ENCODE measurements around the gene AKIRIN2. TPM values are rescaled to one million over a fixed set of nuclear protein-coding genes. Genes with fewer than 3 reads are reported as not detected.
A peak's percentile ranks its signal among the peaks of the same experiment; 100 is the strongest.

The AKIRIN2 gene
- total RNA-seq = 100 to 1,000 TPM in 1 of 5 experiments, 10 to 100 TPM in 4; 36.0 to 197 (median 57.4) TPM
- 10 to 100 TPM; 28.8 to 38.5 TPM for polyA plus RNA-seq
- total RNA-seq = 42.5 reads per million, percentile 68 among the genes with 10 or more reads in this experiment

DNA sequence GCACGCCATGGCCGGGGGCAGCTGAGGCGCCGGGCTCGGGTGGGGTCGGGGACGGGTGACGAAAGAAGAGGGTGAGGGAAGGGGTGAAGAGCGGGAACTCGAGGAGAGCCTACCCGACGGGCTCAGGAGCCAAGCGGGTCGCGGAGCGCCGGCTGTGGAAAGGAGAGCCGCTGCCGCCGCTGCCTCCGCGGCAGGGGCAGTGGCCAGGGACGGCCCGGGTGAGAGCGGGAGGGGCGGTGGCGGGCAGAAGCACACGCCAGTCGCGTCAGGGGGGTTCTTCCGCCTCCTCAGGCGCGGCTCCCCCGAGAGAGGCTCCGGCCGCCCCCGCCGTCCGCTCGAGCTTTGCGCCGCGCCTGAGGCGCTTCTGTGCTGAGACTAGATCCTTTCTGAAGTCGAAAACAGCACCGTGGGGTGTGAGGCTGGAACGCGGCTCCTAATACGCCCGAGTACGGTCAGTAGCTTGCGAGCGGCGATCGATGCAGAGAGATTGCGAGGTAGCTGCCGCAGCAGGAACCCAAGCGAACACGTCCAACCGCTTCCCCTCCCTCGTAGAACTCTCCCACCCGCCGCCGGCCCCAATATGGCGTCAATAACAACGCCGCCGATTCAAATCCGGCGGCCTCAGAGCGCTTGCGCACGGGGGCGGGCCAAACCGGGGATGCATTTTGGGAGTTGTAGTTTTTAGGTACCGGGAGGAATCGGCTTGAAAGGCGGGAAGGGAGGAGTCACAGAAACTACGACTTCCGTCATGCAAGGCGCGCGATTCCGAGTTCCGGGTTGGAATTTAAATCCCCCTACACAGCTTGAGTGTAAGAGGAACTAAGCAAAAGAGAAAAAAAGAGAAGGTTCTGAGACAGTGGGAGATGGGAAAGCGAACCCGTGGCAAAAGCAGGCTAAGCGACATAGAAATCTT lies at the start of gene AKIRIN2:
Gene AKIRIN2 (minus strand): TSS at position 558 of the 913 bp plus-strand sequence. CDS start 549 bp downstream, at position 9.
- Histone ChIP-seq H3K4me1 (ENCODE audit: control insufficient read depth in 2 of 2, insufficient read depth in 2 of 2, low read length in 2 of 2) (peaks cover 6 to 13% of the 10 kb centered on the region in 2 donors), H3K27me3 (ENCODE audit: control insufficient read depth in 2 of 2, insufficient read depth in 2 of 2, low read length in 2 of 2) (no peaks in the 10 kb centered on the region), H3K27ac (ENCODE audit: low read depth, low read length) (peak within 1 kb of the TSS; percentile 93), H3K9me3 (ENCODE audit: control insufficient read depth in 2 of 3, low read length in 3 of 3) (no peaks in the 10 kb centered on the region), H3K4me3 (ENCODE audit: low read length) (peak within 1 kb of the TSS; percentile 80), H3K36me3 (ENCODE audit: control insufficient read depth in 2 of 3, insufficient read depth in 3 of 3, low read length in 3 of 3) (peaks cover 0 to 9% (median 3%) of the 10 kb centered on the region in 3 experiments)
- POLR2A ChIA-PET = interaction anchor here (0.6 to 2.8 kb wide), 18 partner anchors 9 to 1379 kb away, joined by 3 to 44 read pairs (median 3); partner anchors contain the start of genes ORC3, PNRC1, RARS2 and RNGTT
- peak; percentile 96 to 99 (median 98) for DNase-seq
- intact Hi-C loops (cut with micrococcal nuclease) = loop anchor here (1.0 to 10.0 kb wide), 22 partner anchors 30 to 1936 kb away; partner anchors contain the start of genes CFAP206 (in 2 of the 2), ORC3 (in 2 of the 2), RNGTT (in 2 of the 2) and SLC35A1 (in 2 of the 2)
- H3K36me3 Mint-ChIP-seq = peaks cover 0 to 16% (median 0%) of the 10 kb centered on the region in 5 donors
- H3K9me3 Mint-ChIP-seq = no peaks in the 10 kb centered on the region
- peak within 1 kb of the TSS; percentile 89 to 97 (median 94) for H3K27ac Mint-ChIP-seq
- ATAC-seq = peak; percentile 90
- peaks cover 22 to 43% (median 40%) of the 10 kb centered on the region in 7 donors for H3K4me1 Mint-ChIP-seq
- no peaks in the 10 kb centered on the region for H3K27me3 Mint-ChIP-seq
- CTCF ChIA-PET = interaction anchor here (0.7 kb wide), 1 partner anchor 112 kb away, joined by 3 read pairs; the partner anchor contains the start of gene RARS2
- H3K4me3 Mint-ChIP-seq = peak within 1 kb of the TSS; percentile 92 to 98 (median 96)

DNA sequence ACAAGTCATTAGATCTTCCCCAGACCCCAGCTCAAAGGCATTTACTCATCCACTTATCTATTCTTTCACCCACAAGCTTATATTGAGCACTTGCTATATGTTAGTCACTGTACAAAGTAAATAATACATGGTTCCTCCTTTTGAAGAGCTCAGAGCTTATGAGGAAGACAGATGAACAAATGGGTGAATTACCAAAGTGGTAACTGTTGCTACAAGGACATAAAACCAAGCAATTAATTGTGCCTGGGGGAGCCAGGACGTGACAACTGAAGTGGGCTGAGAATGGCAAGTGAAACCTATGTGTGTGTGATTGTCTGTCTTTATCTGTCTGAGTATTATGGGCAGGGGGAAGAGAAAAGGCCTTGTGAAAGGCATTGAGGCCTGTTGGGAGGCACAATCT lies 45.6 kb upstream of the AKIRIN2 start:
- Mint-ChIP-seq H3K4me1 (peaks cover 3 to 10% (median 4%) of the 10 kb centered on the region in 7 donors), H3K4me3 (no peak overlapping the region), H3K36me3 (peaks cover 0 to 3% (median 0%) of the 10 kb centered on the region in 5 donors), H3K27ac (no peak overlapping the region), H3K9me3 (peaks cover 0 to 3% (median 0%) of the 10 kb centered on the region in 11 donors), H3K27me3 (peaks cover 0 to 8% (median 0%) of the 10 kb centered on the region in 5 donors)
- DNase-seq = no peak
- Histone ChIP-seq H3K27me3 (ENCODE audit: control insufficient read depth in 2 of 2, insufficient read depth in 2 of 2, low read length in 2 of 2) (no peaks in the 10 kb centered on the region), H3K4me3 (ENCODE audit: low read length) (no peak overlapping the region), H3K27ac (ENCODE audit: low read depth, low read length) (no peak overlapping the region), H3K4me1 (ENCODE audit: control insufficient read depth in 2 of 2, insufficient read depth in 2 of 2, low read length in 2 of 2) (peaks cover 0 to 5% of the 10 kb centered on the region in 2 donors), H3K9me3 (ENCODE audit: control insufficient read depth in 2 of 3, low read length in 3 of 3) (no peaks in the 10 kb centered on the region), H3K36me3 (ENCODE audit: control insufficient read depth in 2 of 3, insufficient read depth in 3 of 3, low read length in 3 of 3) (no peaks in the 10 kb centered on the region)
- peak; percentile 65 for ATAC-seq
- ChIA-PET CTCF (interaction anchor here (0.6 kb wide), 1 partner anchor 1254 kb away, joined by 5 read pairs; no protein-coding TSS in a partner anchor), POLR2A (no interaction called here)
- intact Hi-C loops (cut with micrococcal nuclease) = no loop called here

- peaks cover 0 to 14% of the 10 kb centered on the region in 2 donors for H3K4me1 ChIP-seq (ENCODE audit: control insufficient read depth in 2 of 2, insufficient read depth in 2 of 2, low read length in 2 of 2)
- DNase-seq (no peak), ATAC-seq (no peak)
- ChIA-PET CTCF (no interaction called here), POLR2A (no interaction called here)
- Mint-ChIP-seq H3K27ac (no peak overlapping the region), H3K9me3 (peaks cover 0 to 12% (median 0%) of the 10 kb centered on the region in 11 donors), H3K27me3 (peaks cover 0 to 8% (median 0%) of the 10 kb centered on the region in 5 donors), H3K4me1 (peaks cover 12 to 23% (median 17%) of the 10 kb centered on the region in 7 donors), H3K4me3 (no peak overlapping the region), H3K36me3 (peaks cover 0 to 14% (median 3%) of the 10 kb centered on the region in 5 donors)
- no peak overlapping the region for H3K4me3 ChIP-seq (ENCODE audit: low read length)
- no peaks in the 10 kb centered on the region for H3K36me3 ChIP-seq (ENCODE audit: control insufficient read depth in 2 of 3, insufficient read depth in 3 of 3, low read length in 3 of 3)
- intact Hi-C loops (cut with micrococcal nuclease) = no loop called here
- no peak overlapping the region for H3K27ac ChIP-seq (ENCODE audit: low read depth, low read length)
- no peaks in the 10 kb centered on the region for H3K27me3 ChIP-seq (ENCODE audit: control insufficient read depth in 2 of 2, insufficient read depth in 2 of 2, low read length in 2 of 2)
- H3K9me3 ChIP-seq (ENCODE audit: control insufficient read depth in 2 of 3, low read length in 3 of 3) = no peaks in the 10 kb centered on the region
Observed at GRCh38 chr6:87745966-87746721, 44.1 kb upstream of the AKIRIN2 start.

GRCh38 chr6:87743454-87743853 lies 41.4 kb upstream of the AKIRIN2 start:
- Mint-ChIP-seq H3K27me3 (peaks cover 0 to 8% (median 0%) of the 10 kb centered on the region in 5 donors), H3K9me3 (peaks cover 0 to 13% (median 0%) of the 10 kb centered on the region in 11 donors), H3K4me3 (no peak overlapping the region), H3K4me1 (peaks cover 13 to 25% (median 18%) of the 10 kb centered on the region in 7 donors), H3K36me3 (peaks cover 0 to 16% (median 3%) of the 10 kb centered on the region in 5 donors), H3K27ac (peak overlapping the region in 1 of 9 donors; percentile 10)
- Histone ChIP-seq H3K9me3 (ENCODE audit: control insufficient read depth in 2 of 3, low read length in 3 of 3) (no peaks in the 10 kb centered on the region), H3K27ac (ENCODE audit: low read depth, low read length) (no peak overlapping the region), H3K36me3 (ENCODE audit: control insufficient read depth in 2 of 3, insufficient read depth in 3 of 3, low read length in 3 of 3) (no peaks in the 10 kb centered on the region), H3K4me1 (ENCODE audit: control insufficient read depth in 2 of 2, insufficient read depth in 2 of 2, low read length in 2 of 2) (peaks cover 0 to 15% of the 10 kb centered on the region in 2 donors), H3K4me3 (ENCODE audit: low read length) (no peak overlapping the region), H3K27me3 (ENCODE audit: control insufficient read depth in 2 of 2, insufficient read depth in 2 of 2, low read length in 2 of 2) (no peaks in the 10 kb centered on the region)
- ATAC-seq (no peak), DNase-seq (no peak)
- ChIA-PET CTCF (no interaction called here), POLR2A (interaction anchor here (0.9 kb wide), 1 partner anchor 60 kb away, joined by 3 read pairs; no protein-coding TSS in a partner anchor)
- intact Hi-C loops (cut with micrococcal nuclease) = loop anchor here in 1 of 2 donors (2.0 kb wide), 1 partner anchor 41 kb away; the partner anchor contains the start of gene AKIRIN2

DNA sequence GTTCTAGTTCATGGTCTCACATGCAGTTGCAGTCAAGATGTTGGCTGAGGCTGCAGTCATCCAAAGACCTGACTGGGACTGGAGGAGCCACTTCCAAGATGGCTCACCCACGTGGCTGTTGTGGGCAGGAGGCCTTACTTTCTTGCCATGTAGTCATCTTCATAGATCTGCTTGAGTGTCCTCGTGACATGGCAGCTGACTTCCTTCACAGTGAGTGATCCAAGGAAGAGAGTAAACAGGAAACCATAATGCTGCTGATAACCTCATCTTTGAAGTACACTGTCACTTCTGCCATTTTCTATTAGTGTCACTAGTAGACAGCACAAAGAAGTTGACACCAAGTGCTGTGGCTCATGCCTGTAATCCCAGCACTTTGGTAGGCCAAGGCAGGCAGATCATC lies 40.1 kb upstream of the AKIRIN2 start:
- H3K27ac Mint-ChIP-seq = peak overlapping the region in 6 of 9 donors; percentile 1 to 88 (median 34)
- DNase-seq (peak in 8 of 9 donors; percentile 16 to 63 (median 42)), ATAC-seq (peak; percentile 93)
- Histone ChIP-seq H3K4me3 (ENCODE audit: low read length) (no peak overlapping the region), H3K36me3 (ENCODE audit: control insufficient read depth in 2 of 3, insufficient read depth in 3 of 3, low read length in 3 of 3) (no peaks in the 10 kb centered on the region), H3K9me3 (ENCODE audit: control insufficient read depth in 2 of 3, low read length in 3 of 3) (no peaks in the 10 kb centered on the region), H3K27ac (ENCODE audit: low read depth, low read length) (no peak overlapping the region), H3K27me3 (ENCODE audit: control insufficient read depth in 2 of 2, insufficient read depth in 2 of 2, low read length in 2 of 2) (no peaks in the 10 kb centered on the region), H3K4me1 (ENCODE audit: control insufficient read depth in 2 of 2, insufficient read depth in 2 of 2, low read length in 2 of 2) (peaks cover 0 to 28% of the 10 kb centered on the region in 2 donors)
- ChIA-PET CTCF (no interaction called here), POLR2A (interaction anchor here (1.2 kb wide), 1 partner anchor 41 kb away, joined by 3 read pairs; no protein-coding TSS in a partner anchor)
- peaks cover 0 to 13% (median 0%) of the 10 kb centered on the region in 11 donors for H3K9me3 Mint-ChIP-seq
- intact Hi-C loops (cut with micrococcal nuclease) = loop anchor here (1.0 to 2.0 kb wide), 2 partner anchors 39 to 40 kb away; partner anchors contain the start of gene AKIRIN2 (in 2 of the 2)
- H3K4me1 Mint-ChIP-seq = peaks cover 13 to 32% (median 18%) of the 10 kb centered on the region in 7 donors
- H3K4me3 Mint-ChIP-seq = peak overlapping the region in 3 of 10 donors; percentile 5 to 43 (median 32)
- H3K27me3 Mint-ChIP-seq = peaks cover 0 to 8% (median 0%) of the 10 kb centered on the region in 5 donors
- H3K36me3 Mint-ChIP-seq = peaks cover 0 to 16% (median 3%) of the 10 kb centered on the region in 5 donors

Measured in naive thymus-derived CD4-positive, alpha-beta T cell (primary cell).